K562 (cell line): ENCODE results near the gene NET1.

Source experiments
- CTCF ChIP-seq, 3 experiments: IDR thresholded peaks in 2 of 3; conservative IDR thresholded peaks in 1 of 3; 2 replicates each; pipeline ENCODE4 v1.5.1; 2011 to 2012; ENCODE audit warnings: low read length in 3 of 3, mild to moderate bottlenecking in 3 of 3, control low read depth in 2 of 3, improper control_type of control experiment in 1 of 3, inconsistent platforms in 1 of 3, low read depth in 1 of 3, mixed read lengths in 1 of 3, moderate library complexity in 1 of 3; ENCODE audit not compliant: insufficient read depth in 2 of 3
- E4F1 ChIP-seq: fragments of 250-450 bp; sonication (Bioruptor Pico); IDR thresholded peaks from 2 replicates; pipeline ENCODE4 v1.5.0; 2021; ENCODE audit warnings: mild to moderate bottlenecking, borderline replicate concordance
- HDAC2 ChIP-seq: fragments of 450-650 bp; IDR thresholded peaks from 2 replicates; pipeline ENCODE4 v1.6.1; 2016; ENCODE audit warnings: mild to moderate bottlenecking
- ZNF121 ChIP-seq: sonication (generic); formaldehyde crosslinking; conservative IDR thresholded peaks from 2 replicates; pipeline ENCODE4 v1.8.0; 2022; ENCODE audit warnings: missing genetic modification reagents

- TF ChIP-seq E4F1 (CRISPR knock-in tag) (no peak), ZNF121 (no peak), HDAC2 (no peak), CTCF (IDR thresholded peaks at IDR 0.05 in 2 of 3, conservative IDR thresholded peaks at IDR 0.05 in 1 of 3; ENCODE audit: insufficient read depth in 2 of 3, low read depth in 1 of 3, low read length in 3 of 3) (no peak)
Observed at GRCh38 chr10:5416981-5417380, 4.6 kb downstream of the NET1 start.
